Endothelial cell of hepatic sinusoid (primary cell): ENCODE measurements around the gene CDK9.
"Not testable (repeated sequence)": the region's sequence is repeated elsewhere in the genome, so short reads cannot be mapped to it uniquely, and the experiment has no call there.

Source experiments
- in situ Hi-C: cut with HindIII; loops from 2 replicates; pipeline ENCODE4 v1.10.0; 2017; ENCODE audit warnings: low sequenced_read_pairs

The CDK9 gene

DNA sequence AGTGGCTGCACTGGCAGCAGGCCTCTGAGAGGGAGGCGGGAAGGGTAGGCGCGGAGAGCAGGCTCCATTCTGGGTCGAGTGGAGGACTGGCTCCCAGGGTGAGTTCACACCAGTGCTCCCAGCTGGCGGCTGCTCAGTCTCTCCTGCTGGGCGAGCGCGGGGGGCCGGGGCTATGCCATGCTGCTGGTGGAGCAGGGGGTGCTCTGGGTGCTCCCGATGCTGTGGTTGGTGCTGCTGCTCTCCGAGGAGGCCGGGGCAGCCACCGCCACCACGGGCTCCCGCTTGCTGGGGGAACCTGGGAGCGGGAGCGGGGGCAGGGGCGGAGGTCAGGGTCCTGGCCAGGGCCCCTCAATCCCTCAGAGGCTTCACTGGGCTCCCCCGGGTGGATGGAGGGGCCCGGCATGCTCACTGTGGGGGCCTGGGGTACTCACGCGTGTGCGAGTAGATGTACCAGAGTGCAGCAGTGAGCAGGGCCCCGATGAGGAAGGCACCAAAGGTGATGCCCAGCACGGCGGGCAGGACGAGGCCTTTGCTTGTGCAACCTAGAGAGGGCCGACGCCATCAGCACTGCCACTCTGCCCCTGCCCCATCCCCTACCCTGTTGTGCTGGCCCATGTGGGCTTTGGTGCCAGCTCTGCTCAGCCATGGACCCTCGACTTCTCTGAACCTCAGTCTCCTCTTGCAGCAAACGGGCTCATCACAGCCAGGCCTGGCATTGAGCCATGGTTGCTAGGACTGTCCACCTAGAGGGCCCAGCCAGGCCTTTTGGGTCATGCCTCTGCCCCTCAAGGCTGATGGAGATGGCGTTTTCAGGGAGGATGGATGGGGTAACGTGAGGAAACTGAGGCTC lies 29.9 kb downstream of the CDK9 start:
- in situ Hi-C loops, result loop anchor here (5.0 kb wide), 1 partner anchor 57 kb away; no protein-coding TSS in a partner anchor

DNA sequence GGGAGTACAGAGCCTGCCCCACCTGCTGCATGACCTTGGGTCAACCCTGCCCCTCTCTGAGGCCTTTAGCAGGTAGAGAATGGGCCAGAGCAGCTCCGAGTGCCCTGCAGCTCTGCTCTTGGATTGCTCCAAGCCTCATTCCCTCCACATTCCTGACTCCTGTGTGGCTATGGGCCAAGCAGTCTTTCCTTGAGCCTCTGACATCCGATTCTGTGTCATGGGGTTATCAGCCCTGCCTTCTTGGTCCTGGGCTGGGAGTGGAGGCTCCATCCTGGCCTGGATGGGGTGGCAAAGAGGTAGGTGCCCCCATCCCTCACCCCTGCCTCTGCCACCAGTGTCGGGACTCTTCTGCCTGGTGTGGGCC lies 30.5 kb downstream of the CDK9 start:
- in situ Hi-C loops, result loop anchor here (5.0 kb wide), 1 partner anchor 56 kb away; no protein-coding TSS in a partner anchor

DNA sequence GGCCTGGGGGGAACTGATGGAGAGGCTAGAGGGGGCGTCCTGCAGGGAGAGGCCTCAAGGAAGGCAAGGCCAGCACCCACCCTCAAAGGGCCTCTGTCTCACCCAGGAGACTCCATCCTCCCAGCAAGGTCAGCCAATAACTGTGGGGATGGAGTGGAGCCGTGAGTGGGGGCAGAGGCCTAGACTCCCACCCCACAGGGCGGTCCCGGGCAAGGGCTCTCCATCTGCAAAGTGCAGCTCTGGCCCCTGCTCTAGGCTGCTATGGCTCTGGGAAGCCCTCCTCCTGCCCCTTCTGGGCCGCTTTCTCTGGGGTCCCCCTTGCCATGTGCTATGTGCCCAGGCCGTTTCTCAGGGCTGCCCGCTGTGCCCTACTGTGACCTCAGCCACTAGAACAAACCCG lies 30.9 kb downstream of the CDK9 start:
- in situ Hi-C loops, result loop anchor here (5.0 kb wide), 1 partner anchor 56 kb away; no protein-coding TSS in a partner anchor

DNA sequence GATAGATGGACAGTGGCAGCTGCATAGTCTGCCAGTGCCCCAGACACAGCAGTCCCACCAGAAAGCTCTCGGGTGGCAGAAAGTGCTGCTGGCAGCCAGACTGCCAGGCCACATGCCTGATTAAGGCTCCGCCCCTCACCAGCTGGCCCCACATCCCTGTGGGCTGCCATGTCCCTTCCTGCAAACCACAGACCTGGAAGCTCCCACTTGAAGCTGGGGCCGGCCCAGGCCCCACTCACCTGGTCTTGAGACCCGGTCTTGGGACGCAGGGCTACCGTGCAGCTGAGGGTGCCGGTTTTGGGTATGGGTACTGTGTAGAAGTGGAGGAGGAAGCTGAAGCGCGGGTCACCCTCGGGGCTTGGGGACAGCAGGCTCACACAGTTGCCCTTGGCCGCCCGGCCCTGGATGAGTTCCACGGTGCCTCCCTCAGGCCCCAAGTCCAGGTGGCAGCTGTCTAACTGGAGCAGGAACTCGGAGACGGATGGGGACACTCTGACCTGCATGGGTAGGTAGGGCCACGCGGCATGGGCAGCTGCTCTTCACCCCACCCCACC lies 32.1 kb downstream of the CDK9 start:
- in situ Hi-C loops, result loop anchor here (5.0 kb wide), 1 partner anchor 54 kb away; no protein-coding TSS in a partner anchor

DNA sequence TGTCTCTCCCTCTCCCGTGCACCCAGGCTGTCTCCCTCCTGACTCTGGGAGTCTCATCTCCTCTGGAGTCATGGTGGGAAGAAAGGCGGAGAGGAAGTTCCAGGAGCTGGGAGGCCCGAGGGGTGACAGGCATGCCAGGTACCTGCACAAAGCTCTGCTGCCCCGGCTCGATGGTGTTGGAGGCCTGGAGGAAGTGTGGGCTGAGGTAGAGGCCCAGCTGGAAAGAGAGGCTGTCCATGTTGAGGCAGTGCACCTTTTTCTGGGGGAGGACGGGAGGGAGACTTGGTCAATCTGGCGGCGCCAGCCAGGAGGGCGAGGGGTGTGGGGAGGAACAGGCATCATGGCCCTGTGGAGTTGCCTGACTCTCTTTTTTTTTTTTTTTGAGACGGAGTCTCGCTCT lies 32.7 kb downstream of the CDK9 start:
- in situ Hi-C loops, result loop anchor here (5.0 kb wide), 1 partner anchor 54 kb away; no protein-coding TSS in a partner anchor

DNA sequence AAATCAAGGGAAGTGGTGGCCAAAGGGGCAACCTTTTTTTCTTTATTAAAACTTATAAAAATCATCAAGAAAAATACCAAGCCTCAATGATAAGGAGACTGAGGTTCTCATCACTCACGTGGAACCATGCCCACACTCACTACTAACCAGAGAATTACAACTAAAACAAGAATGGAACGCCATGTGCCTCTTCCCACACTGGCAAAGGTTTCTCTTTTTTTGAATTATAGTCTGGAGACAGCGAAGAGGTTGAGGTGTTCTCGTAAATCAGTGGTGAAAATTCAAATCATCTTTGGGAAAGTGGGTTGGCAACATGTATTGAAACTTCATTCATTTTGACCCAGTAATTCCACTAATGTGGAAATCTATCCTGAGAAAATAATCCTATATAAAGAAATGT lies 36.3 kb downstream of the CDK9 start:
- in situ Hi-C loops, result no loop called here

DNA sequence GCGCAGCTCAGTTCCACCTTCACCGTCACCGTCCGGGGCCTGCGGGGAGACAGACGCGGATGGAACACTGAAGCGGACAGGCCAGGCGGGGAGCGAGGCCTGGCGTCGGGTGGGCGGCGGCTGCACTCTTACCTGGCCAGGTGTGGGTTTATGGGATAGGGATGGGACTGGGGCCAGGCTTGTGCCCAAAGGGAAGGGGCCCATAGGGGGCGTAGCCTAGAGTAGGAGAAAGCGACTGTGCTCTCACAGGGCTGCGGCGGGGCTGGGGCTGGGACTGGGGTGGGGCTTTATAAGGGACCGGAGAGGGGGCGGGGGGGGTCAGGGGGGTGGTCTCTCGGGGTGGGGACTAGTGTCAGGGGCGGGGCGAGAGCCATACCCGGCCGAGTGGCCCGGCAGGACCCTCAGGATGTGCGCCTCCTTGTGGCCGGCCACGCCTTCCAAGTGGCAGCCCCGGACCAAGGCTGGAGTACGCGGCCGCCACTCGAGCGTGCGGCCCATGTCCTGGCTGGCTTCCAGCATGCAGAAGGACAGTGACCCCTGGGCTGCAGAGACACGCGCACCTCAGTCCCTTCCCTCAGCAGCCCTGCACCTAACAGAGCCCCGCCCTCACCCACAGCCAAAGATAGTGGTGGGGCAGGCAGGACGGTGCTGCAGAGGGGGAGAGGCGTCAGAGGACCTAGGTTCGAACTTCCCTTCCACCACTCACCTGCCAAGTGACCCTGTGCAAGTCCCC lies 39.7 kb downstream of the CDK9 start:
- in situ Hi-C loops, result no loop called here

DNA sequence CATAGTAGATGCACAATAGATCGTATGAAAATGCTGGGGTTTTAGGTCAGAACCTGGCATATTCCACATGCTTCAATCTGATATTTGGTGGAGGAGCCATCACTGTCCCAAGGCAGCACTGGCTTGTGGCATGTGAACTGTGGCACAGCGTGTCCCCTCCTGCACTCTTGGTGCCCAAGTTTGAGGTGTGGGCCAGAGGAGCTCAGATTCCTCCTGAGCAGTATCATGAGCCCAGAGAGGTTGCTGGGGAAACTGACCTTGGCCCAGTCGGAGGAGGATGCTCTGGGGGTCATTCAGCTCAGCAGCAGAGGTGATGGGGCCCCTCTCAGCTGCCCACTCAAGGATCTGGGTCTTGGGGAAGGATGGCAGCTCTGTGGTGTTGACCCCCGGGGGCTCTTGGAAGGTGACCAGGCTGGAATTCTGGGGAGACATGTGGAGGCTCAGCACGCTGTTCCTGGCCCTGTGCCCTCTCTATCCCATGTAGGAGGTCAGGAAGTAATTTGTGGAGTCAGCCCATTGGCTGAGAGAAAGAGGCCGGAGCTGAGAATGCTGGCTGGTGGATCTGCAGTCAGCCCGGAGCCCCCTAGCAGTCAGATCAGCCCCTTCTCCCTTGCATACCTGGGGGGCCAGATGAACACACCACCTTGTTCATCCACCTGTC lies 40.5 kb downstream of the CDK9 start:
- in situ Hi-C loops, result no loop called here

DNA sequence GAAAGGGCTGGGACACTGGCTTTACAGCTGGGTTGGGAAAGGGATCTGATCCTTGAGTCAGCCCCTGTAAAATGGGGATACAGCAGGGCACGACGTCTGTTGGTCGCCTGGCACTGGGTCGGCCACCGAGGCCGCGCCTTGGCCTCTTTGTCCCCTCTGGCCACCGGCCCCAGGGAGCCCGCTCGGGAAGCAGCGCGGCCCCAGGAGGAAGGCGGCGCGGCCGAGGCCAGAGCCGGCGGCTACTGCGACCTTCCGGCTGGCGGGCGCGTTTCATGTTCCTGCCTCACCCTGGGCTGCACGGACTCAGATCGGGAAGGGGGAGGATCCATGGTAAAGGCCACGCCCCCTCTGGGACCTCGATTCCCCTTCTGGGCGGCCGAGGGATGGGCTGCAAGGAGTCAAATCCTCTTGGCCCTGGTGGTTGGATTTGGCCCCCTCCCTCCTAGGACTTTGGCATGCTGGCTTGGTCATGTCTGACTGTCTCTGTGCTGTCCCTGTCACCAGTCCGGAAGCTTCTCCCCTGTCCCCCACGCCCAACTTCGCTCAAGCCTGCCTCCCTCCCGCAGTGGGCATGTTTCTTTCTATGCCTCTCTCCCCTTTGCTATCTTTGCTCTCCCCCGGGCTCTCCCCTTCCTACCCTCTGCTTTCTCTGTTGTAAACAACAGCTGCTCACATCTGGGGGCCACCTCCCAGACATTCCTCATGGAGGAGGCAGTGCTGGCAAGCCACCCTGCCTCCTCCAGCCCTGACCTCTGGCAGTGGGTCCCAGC lies 42.6 kb downstream of the CDK9 start:
- in situ Hi-C loops, result no loop called here

DNA sequence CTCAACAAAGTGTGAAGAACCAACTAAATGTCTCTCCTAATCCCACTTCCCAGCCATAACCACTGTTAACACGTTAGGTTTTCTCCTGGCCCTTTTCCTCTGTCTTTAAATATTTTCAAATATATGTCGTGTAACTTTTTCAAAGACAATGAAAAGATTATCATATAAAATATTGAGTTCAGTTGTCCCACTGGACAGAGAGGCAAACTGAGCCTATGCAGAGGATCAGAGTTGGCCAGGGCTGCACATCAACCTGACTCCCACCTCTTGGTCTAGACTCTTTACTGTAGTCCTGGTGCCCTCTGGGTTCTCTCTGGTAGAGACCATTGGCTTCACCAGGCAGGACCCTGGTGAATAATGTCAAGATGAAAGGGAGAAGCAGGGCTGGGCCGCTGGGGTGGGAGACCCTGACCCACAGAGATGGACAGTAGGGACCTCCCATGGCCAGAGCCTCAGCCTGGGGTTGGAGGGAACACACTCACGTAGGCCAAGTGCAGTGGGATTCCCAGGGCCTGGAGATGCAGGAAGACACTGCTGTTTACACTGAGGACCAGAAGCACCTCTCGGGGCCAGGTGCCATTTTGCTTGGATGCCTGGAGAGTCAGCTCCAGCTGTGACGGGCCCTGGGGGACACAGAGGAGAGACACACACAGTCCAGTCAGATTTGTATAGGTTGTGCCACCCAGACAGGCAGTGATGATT lies 43.5 kb downstream of the CDK9 start:
- in situ Hi-C loops, result no loop called here

DNA sequence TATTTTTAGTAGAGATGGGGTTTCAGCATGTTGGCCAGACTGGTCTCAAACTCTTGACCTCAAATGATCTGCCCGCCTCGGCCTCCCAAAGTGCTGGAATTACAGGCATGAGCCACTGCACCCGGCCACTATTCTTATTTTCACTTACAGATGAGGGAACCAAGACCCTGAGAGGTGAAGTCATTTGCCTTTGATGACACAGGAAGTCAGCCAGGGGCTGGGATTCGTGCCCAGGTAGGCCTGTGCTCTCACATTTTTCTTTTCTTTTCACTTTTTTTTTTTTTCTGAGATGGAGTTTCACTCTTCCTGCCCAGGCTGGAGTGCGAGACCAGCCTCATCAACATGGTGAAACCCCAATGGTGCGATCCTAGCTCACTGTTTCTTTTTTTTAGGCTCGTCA lies 46.4 kb downstream of the CDK9 start:
- in situ Hi-C loops, result no loop called here

DNA sequence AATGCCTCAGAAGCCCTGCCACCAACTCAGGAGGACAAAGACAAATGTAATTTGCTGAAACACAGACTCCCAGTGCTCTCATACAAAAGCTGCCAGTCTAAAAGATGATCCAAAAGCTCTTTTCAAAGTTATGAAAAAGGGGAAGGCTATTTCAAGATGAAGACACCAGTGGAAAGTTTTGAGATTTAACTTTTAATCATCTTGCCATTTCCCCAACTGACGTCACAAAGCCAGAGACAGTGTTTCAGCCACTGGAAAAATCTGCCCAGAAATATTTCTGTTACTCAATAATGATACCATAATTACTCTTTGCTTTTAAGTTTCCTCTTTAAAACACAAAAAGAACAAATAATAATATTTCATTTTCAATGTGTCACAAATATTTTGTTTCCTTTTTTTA lies 47.7 kb downstream of the CDK9 start:
- in situ Hi-C loops, result no loop called here

DNA sequence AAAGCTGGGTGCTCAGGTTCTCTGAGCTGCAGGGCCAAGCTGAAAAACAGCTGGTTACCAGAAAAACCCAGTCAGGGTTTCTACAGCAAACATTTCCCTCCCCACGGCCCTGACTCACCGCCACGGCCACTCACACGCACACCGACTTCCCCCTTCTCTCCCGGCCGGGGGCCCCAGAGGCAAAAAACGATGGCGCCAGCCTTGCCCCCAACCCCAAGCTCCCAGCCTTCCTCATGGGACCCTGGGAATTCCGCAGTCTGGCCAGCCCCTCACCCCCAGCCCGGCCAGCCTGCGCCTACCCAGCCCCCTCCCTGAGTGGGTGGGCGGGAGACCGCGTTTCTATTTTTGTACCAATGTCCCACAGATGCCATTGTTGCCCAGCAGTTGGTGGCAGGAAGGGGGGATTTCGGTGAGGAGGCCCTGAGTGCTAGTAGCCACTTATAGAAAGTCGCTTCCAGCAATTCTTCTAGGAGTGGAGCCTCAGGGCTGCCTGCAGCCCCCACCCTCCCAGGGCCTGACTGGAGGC lies 50.2 kb downstream of the CDK9 start:
- in situ Hi-C loops, result no loop called here

DNA sequence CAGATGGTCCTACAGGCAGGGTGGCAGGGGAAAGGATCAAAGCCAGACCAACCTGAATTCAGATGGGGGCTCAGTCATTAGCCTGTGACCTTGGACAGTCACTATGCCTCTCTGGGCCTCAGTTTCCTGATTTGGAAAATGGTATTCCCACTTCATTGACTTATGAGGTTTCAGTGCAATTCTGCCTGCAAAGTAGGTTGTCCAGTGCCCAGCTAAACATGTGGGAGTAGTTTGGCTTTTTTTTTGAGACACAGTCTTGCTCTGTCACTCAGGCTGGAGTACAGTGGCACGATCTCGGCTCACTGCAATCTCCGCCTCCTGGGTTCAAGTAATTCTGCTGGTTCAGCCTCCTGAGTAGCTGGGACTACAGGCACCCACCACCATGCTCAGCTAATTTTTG lies 50.7 kb downstream of the CDK9 start:
- in situ Hi-C loops, result not testable (repeated sequence)

DNA sequence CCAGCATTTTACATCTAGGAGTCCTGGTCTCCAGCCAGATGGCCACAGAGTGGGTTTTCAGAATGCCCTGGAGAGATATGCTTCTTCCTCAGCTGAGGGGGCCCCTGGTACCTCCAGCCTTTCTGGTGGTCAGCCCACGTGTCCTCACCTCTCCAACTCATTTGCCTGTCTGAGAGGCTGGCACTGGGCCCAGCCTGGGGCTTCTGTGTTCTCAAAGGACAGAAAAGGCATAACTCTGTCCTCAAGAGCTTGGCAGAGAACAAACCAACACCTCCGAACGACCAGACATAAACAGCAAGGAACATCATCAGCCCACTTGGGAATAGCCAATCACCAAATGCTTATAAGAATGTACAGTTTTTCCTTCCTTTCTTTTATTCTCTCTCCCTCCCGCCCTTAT lies 51.5 kb downstream of the CDK9 start:
- in situ Hi-C loops, result no loop called here

DNA sequence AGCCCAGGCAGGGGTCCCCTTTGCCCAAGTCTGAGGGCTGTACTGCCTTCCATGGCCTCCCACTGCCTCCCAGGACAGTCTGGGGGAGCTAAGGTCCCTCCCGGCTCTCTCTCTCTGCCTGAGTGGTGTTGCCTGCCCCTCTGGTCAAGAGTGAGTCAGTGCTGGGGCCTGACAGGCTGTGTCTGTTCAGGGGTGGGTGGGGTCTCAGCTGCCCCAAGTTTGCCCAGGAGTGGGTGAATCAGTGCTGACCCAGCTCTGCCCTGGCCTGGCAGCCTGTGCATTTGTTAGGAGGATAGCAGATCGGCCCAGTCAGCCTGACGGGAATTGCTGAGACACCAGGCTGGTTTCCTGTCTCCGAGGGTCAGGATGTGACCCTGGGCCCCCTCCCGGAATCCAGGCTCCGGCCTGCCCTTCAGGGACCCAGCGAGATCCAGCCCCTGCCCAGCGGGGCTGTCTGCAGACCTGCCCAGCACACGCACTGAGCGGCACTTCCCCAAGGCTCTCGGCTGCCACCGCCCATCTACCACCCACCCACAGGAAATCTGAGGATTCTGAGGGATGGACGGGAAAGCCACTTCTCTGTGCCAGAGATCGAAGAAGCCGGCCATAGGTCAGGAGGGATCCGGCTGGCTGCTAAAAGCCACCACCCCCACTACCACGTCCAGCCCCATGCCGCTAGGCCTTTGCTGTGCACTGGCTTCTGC lies 52.7 kb downstream of the CDK9 start:
- in situ Hi-C loops, result no loop called here
